ENCODE data around the gene ADNP. TPM values are rescaled to one million over a fixed set of nuclear protein-coding genes. Genes with fewer than 3 reads are reported as not detected.

ADNP gene
- total RNA-seq, 1 donor from 2014 or later: 58.3 TPM

- Histone ChIP-seq H3K27ac (no peak overlapping the region), H3K4me3 (no peak overlapping the region), H3K9me3 (no peaks in the 10 kb centered on the region), H3K36me3 (peaks cover 74% of the 10 kb centered on the region), H3K4me1 (no peaks in the 10 kb centered on the region), H3K27me3 (ENCODE audit: low read depth) (no peaks in the 10 kb centered on the region)
- intact Hi-C loops (cut with DNase I): no loop called here
- no peak for TF ChIP-seq CTCF (IDR thresholded peaks at IDR 0.05)
- no peak for ATAC-seq
- DNase-seq: no peak
These were observed 40.1 kb downstream of the ADNP start for GRCh38 chr20:50891138-50891537.

GRCh38 chr20:50887576-50887975 is 43.7 kb downstream of the ADNP start:
- DNase-seq: no peak
- no peak for TF ChIP-seq CTCF (IDR thresholded peaks at IDR 0.05)
- ATAC-seq: no peak

GRCh38 chr20:50886184-50886790 is 45.0 kb downstream of the ADNP start:
- intact Hi-C loops (cut with DNase I): no loop called here
- Histone ChIP-seq H3K27me3 (ENCODE audit: low read depth) (no peaks in the 10 kb centered on the region), H3K27ac (no peak overlapping the region), H3K4me1 (no peaks in the 10 kb centered on the region), H3K9me3 (no peaks in the 10 kb centered on the region), H3K36me3 (peaks cover 29% of the 10 kb centered on the region), H3K4me3 (no peak overlapping the region)
- ATAC-seq: no peak
- TF ChIP-seq CTCF (IDR thresholded peaks at IDR 0.05): no peak
- no peak for DNase-seq

More at GRCh38 chr20:50887576-50887975, 43.7 kb downstream of the ADNP start:
- Histone ChIP-seq H3K4me1 (no peaks in the 10 kb centered on the region), H3K9me3 (no peaks in the 10 kb centered on the region), H3K36me3 (peaks cover 42% of the 10 kb centered on the region), H3K27me3 (ENCODE audit: low read depth) (no peaks in the 10 kb centered on the region), H3K27ac (no peak overlapping the region), H3K4me3 (no peak overlapping the region)
- intact Hi-C loops (cut with DNase I): no loop called here

- H3K36me3 ChIP-seq: peaks cover 24% of the 10 kb centered on the region
- ATAC-seq (no peak), DNase-seq (no peak)
- TF ChIP-seq CTCF (IDR thresholded peaks at IDR 0.05): no peak
- no peaks in the 10 kb centered on the region for H3K4me1 ChIP-seq
- H3K27me3 ChIP-seq (ENCODE audit: low read depth): no peaks in the 10 kb centered on the region
- no peak overlapping the region for H3K27ac ChIP-seq
- no peaks in the 10 kb centered on the region for H3K9me3 ChIP-seq
- H3K4me3 ChIP-seq: no peak overlapping the region
- intact Hi-C loops (cut with DNase I): no loop called here
These were observed 45.5 kb downstream of the ADNP start for GRCh38 chr20:50885781-50886180.

GRCh38 chr20:50885068-50885467 is 46.2 kb downstream of the ADNP start:
- no peak overlapping the region for H3K27ac ChIP-seq
- H3K27me3 ChIP-seq (ENCODE audit: low read depth): no peaks in the 10 kb centered on the region
- H3K36me3 ChIP-seq: peaks cover 17% of the 10 kb centered on the region
- H3K9me3 ChIP-seq: no peaks in the 10 kb centered on the region
- DNase-seq (no peak), ATAC-seq (no peak)
- intact Hi-C loops (cut with DNase I): no loop called here
- no peak overlapping the region for H3K4me3 ChIP-seq
- no peaks in the 10 kb centered on the region for H3K4me1 ChIP-seq
- TF ChIP-seq CTCF (IDR thresholded peaks at IDR 0.05): no peak
